IMR-90 (cell line): ENCODE data around the gene TSGA10IP. TPM values are rescaled to one million over a fixed set of nuclear protein-coding genes. Genes with fewer than 3 reads are reported as not detected.
A peak's percentile ranks its signal among the peaks of the same experiment; 100 is the strongest.

Experiments used
- ATAC-seq: fragments of 200-7000 bp; cut with Tn5 transposase; 2 replicates; pipeline ENCODE4 v1.9.1; 2020; ENCODE audit warnings: low read depth, mild to moderate bottlenecking, moderate library complexity
- BruUV-seq: library from RNA; stranded (reverse); fragments of 400-500 nt; replicated peaks from 2 replicates; lab custom pipeline; 2021; lab: Mats Ljungman, UMichigan
- CTCF ChIA-PET: fragments of 300-600 bp; formaldehyde crosslinking; extraction: SDS; loops from one replicate; lab custom pipeline; 2021; ENCODE audit warnings: antibody characterized with exemption; lab: Yijun Ruan, JAX
- POLR2A ChIA-PET: fragments of 300-600 bp; sonication (Branson Sonifier 250); formaldehyde crosslinking; loops from one replicate; lab custom pipeline; 2022; ENCODE audit warnings: antibody characterized with exemption; ENCODE audit not compliant: unreplicated experiment; lab: Charles Lee
- DNase-seq: peaks from one replicate; pipeline ENCODE4 v3.0.0; 2013
- H2AFZ ChIP-seq: replicated peaks from 2 replicates; pipeline ENCODE3; 2013; ENCODE audit warnings: low read length, mild to moderate bottlenecking; ENCODE audit not compliant: poor library complexity
- H2AK5ac ChIP-seq: 2 replicates; pipeline ENCODE4 v1.6.1; 2013; ENCODE audit warnings: low read depth, low read length, inconsistent platforms
- H2AK9ac ChIP-seq: replicated peaks from 2 replicates; pipeline ENCODE3; 2013; ENCODE audit warnings: mild to moderate bottlenecking, low read depth, low read length, moderate library complexity; ENCODE audit not compliant: poor library complexity
- H2BK120ac ChIP-seq: 2 replicates; pipeline ENCODE4 v1.6.1; 2013; ENCODE audit warnings: low read depth, low read length, inconsistent platforms
- H2BK15ac ChIP-seq: 3 replicates; pipeline ENCODE4 v1.6.1; 2013; ENCODE audit warnings: low read depth, low read length, inconsistent platforms
- H2BK20ac ChIP-seq: 2 replicates; pipeline ENCODE4 v1.6.1; 2013; ENCODE audit warnings: low read depth, mild to moderate bottlenecking, inconsistent platforms, low read length, moderate library complexity
- H2BK5ac ChIP-seq: 2 replicates; pipeline ENCODE4 v1.6.1; 2013; ENCODE audit warnings: mild to moderate bottlenecking, low read depth, low read length, inconsistent platforms; ENCODE audit not compliant: poor library complexity, severe bottlenecking
- H3K14ac ChIP-seq: replicated peaks from 2 replicates; pipeline ENCODE4 v1.6.1; 2013; ENCODE audit warnings: low read depth, low read length, inconsistent platforms
- H3K18ac ChIP-seq: 2 replicates; pipeline ENCODE4 v1.6.1; 2013; ENCODE audit warnings: low read depth, low read length, control low read depth
- H3K23ac ChIP-seq: 2 replicates; pipeline ENCODE4 v1.6.1; 2013; ENCODE audit warnings: low read depth, low read length, inconsistent platforms
- H3K27ac ChIP-seq: 2 replicates; pipeline ENCODE4 v1.5.1; 2013; ENCODE audit warnings: mild to moderate bottlenecking, control low read depth, low read length; ENCODE audit not compliant: insufficient read depth
- H3K27me3 ChIP-seq: 2 replicates; pipeline ENCODE4 v1.6.1; 2013; ENCODE audit warnings: low read length; ENCODE audit not compliant: control insufficient read depth, insufficient read depth
- H3K36me3 ChIP-seq: 2 replicates; pipeline ENCODE4 v1.6.1; 2013; ENCODE audit warnings: low read length, mixed read lengths; ENCODE audit not compliant: control insufficient read depth, insufficient read depth
- H3K4ac ChIP-seq: 2 replicates; pipeline ENCODE4 v1.6.1; 2013; ENCODE audit warnings: low read depth, low read length, inconsistent platforms
- H3K4me1 ChIP-seq: 2 replicates; pipeline ENCODE4 v1.6.1; 2013; ENCODE audit warnings: low read length, mixed read lengths; ENCODE audit not compliant: control insufficient read depth, insufficient read depth
- H3K4me2 ChIP-seq: 2 replicates; pipeline ENCODE4 v1.6.1; 2013; ENCODE audit warnings: low read depth, mild to moderate bottlenecking, control low read depth, low read length, moderate library complexity
- H3K4me3 ChIP-seq: 2 replicates; pipeline ENCODE4 v1.5.1; 2013; ENCODE audit warnings: low read depth, mild to moderate bottlenecking, control low read depth, low read length, moderate library complexity; ENCODE audit not compliant: insufficient read depth
- H3K56ac ChIP-seq: 2 replicates; pipeline ENCODE4 v1.6.1; 2013; ENCODE audit warnings: low read length, inconsistent platforms; ENCODE audit not compliant: insufficient read depth; ENCODE audit errors: extremely low read depth
- H3K79me1 ChIP-seq, 2 experiments: 2 replicates each; pipeline ENCODE4 v1.6.1; 2013; ENCODE audit warnings: low read length in 2 of 2, inconsistent platforms in 1 of 2, low read depth in 1 of 2
- H3K9ac ChIP-seq: 2 replicates; pipeline ENCODE4 v1.6.1; 2013; ENCODE audit warnings: low read depth, low read length, control low read depth
- H3K9me1 ChIP-seq: 2 replicates; pipeline ENCODE4 v1.6.1; 2013; ENCODE audit warnings: low read length, inconsistent platforms; ENCODE audit not compliant: insufficient read depth
- H3K9me3 ChIP-seq: 2 replicates; pipeline ENCODE4 v1.6.1; 2013; ENCODE audit warnings: low read length; ENCODE audit not compliant: control insufficient read depth, insufficient read depth
- H4K20me1 ChIP-seq: 2 replicates; pipeline ENCODE4 v1.6.1; 2013; ENCODE audit warnings: low read length, inconsistent platforms; ENCODE audit not compliant: insufficient read depth
- H4K5ac ChIP-seq: 2 replicates; pipeline ENCODE4 v1.6.1; 2013; ENCODE audit warnings: mild to moderate bottlenecking, low read depth, low read length, control low read depth
- H4K8ac ChIP-seq, 2 experiments: 2 replicates each; pipeline ENCODE4 v1.6.1; 2013; ENCODE audit warnings: low read depth in 2 of 2, low read length in 2 of 2, control low read depth in 1 of 2, inconsistent platforms in 1 of 2
- H4K91ac ChIP-seq: 2 replicates; pipeline ENCODE4 v1.6.1; 2013; ENCODE audit warnings: low read depth, low read length, inconsistent platforms; ENCODE audit not compliant: insufficient read depth
- BHLHE40 ChIP-seq: fragments of 150-350 bp; IDR thresholded peaks from 2 replicates; pipeline ENCODE4 v1.6.1; 2016; ENCODE audit warnings: mild to moderate bottlenecking, low read depth, low read length
- CEBPB ChIP-seq: IDR thresholded peaks from 2 replicates; pipeline ENCODE4 v1.6.1; 2012; ENCODE audit warnings: low read depth, low read length, improper control_type of control experiment
- CHD1 ChIP-seq: IDR thresholded peaks from 2 replicates; pipeline ENCODE4 v1.6.1; 2012; ENCODE audit warnings: low read depth, low read length, improper control_type of control experiment
- FOS ChIP-seq: fragments of 150-350 bp; IDR thresholded peaks from 2 replicates; pipeline ENCODE4 v1.6.1; 2016; ENCODE audit warnings: low read depth, low read length
- MAFK ChIP-seq: IDR thresholded peaks from 2 replicates; pipeline ENCODE4 v1.6.1; 2012; ENCODE audit warnings: low read depth, low read length, improper control_type of control experiment
- MAZ ChIP-seq: IDR thresholded peaks from 2 replicates; pipeline ENCODE4 v1.6.1; 2012; ENCODE audit warnings: low read depth, mild to moderate bottlenecking, low read length, improper control_type of control experiment, moderate library complexity, borderline replicate concordance
- MXI1 ChIP-seq: IDR thresholded peaks from 2 replicates; pipeline ENCODE4 v1.6.1; 2012; ENCODE audit warnings: low read depth, mild to moderate bottlenecking, low read length, moderate library complexity, borderline replicate concordance
- NFE2L2 ChIP-seq: fragments of 150-350 bp; IDR thresholded peaks from 2 replicates; pipeline ENCODE4 v1.6.1; 2016; ENCODE audit warnings: low read depth, mild to moderate bottlenecking, low read length
- POLR2A ChIP-seq: IDR thresholded peaks from 2 replicates; pipeline ENCODE4 v1.6.1; 2012; ENCODE audit warnings: mild to moderate bottlenecking, low read depth, low read length
- RAD21 ChIP-seq: IDR thresholded peaks from 2 replicates; pipeline ENCODE4 v1.6.1; 2012; ENCODE audit warnings: low read length, improper control_type of control experiment
- RCOR1 ChIP-seq: IDR thresholded peaks from 2 replicates; pipeline ENCODE4 v1.6.1; 2012; ENCODE audit warnings: mild to moderate bottlenecking, low read length, improper control_type of control experiment; ENCODE audit not compliant: insufficient replicate concordance
- RFX5 ChIP-seq: IDR thresholded peaks from 2 replicates; pipeline ENCODE4 v1.8.0; 2012; ENCODE audit warnings: low read depth, mild to moderate bottlenecking, low read length, moderate library complexity
- SMC3 ChIP-seq: fragments of 150-350 bp; IDR thresholded peaks from 2 replicates; pipeline ENCODE4 v1.6.1; 2016; ENCODE audit warnings: low read depth, mild to moderate bottlenecking, antibody characterized with exemption, low read length, moderate library complexity
- WGBS, 2 experiments: methylation state at CpG; one replicate each; pipeline versions ENCODE4 v1.1.5 to v1.1.7; 2013; ENCODE audit warnings: missing lambda C conversion rate in 2 of 2; ENCODE audit not compliant: insufficient read length in 1 of 2; ENCODE audit errors: extremely low coverage in 2 of 2; 5-methylcytosine and 5-hydroxymethylcytosine counted together
- dilution Hi-C: fragments of 300-500 bp; cut with HindIII; formaldehyde crosslinking; loops from one replicate; pipeline ENCODE4 v1.14.3; 2018; ENCODE audit warnings: low sequenced_read_pairs; ENCODE audit not compliant: unreplicated experiment
- in situ Hi-C: fragments of 300-500 bp; cut with MboI; formaldehyde crosslinking; loops from 3 replicates; pipeline ENCODE4 v1.14.3; 2019; ENCODE audit warnings: low sequenced_read_pairs, inconsistent platforms, mixed read lengths
- intact Hi-C: fragments of 100-400 bp; cut with micrococcal nuclease; formaldehyde crosslinking; loops from 2 replicates; pipeline ENCODE4 v1.10.0; 2022
- polyA plus RNA-seq, 3 experiments: library from polyadenylated mRNA; depleted of rRNA; stranded (reverse); fragments of >200 nt; gene quantifications; 2 replicates each; pipeline ENCODE4 v1.2.3, GENCODE V29; 2012; ENCODE audit warnings: low replicate concordance in 1 of 3
- total RNA-seq: library from RNA; depleted of rRNA; stranded (reverse); fragments of >200 nt; gene quantifications from 2 replicates; pipeline ENCODE4 v1.2.3, GENCODE V29; 2012
- TF ChIP-seq, protein P1 (sequence below): fragments of 150-350 bp; IDR thresholded peaks from 2 replicates; pipeline ENCODE4 v1.6.1; 2017; ENCODE audit warnings: mild to moderate bottlenecking, antibody characterized with exemption, low read length, low read depth
- TF ChIP-seq, protein P2 (sequence below): fragments of 150-350 bp; IDR thresholded peaks from 2 replicates; pipeline ENCODE4 v1.6.1; 2016; ENCODE audit warnings: low read depth, mild to moderate bottlenecking, low read length, moderate library complexity, borderline replicate concordance
- TF ChIP-seq, protein P3 (sequence below): conservative IDR thresholded peaks from 2 replicates; pipeline ENCODE4 v1.5.1; 2012; ENCODE audit warnings: mild to moderate bottlenecking, low read depth, low read length, improper control_type of control experiment

The TSGA10IP gene
- total and polyA plus RNA-seq, 2 of the 4 experiments (the other 2 are of a cell fraction), result 0.21 TPM; not detected in 1

DNA sequence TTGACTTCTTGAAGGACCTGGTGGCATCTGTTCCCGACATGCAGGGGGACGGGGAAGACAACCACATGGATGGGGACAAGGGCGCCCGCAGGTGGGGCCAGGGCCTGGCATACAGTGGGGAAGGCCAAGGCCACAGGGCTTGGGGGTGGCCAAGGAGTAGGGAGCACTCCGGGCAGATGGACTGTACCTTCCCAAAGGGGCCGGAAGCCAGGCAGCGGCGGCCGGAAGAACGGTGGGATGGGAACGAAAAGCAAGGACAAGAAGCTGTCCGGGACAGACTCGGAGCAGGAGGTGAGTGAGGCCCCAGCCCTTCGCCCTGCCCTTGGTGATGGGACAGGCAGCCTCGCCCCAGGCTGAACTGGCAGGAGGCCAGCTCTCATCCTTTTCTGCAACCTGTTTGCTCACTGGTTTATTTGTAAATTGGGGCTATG is 24.9 kb upstream of the TSGA10IP start:
- DNase-seq, result no peak

More for the DNA sequence above, 24.9 kb upstream of the TSGA10IP start:
- WGBS, 2 experiments, result 53% methylated on average over 11 of the region's 15 CpGs; no CpG with 5 or more reads in 1 of the 2 experiments
- peak overlapping the region; percentile 66 for H2AK5ac ChIP-seq
- peak overlapping the region; percentile 98 for H2AK9ac ChIP-seq
- BruUV-seq, result no TSS peak
- H3K9me1 ChIP-seq, result peaks cover 17% of the 10 kb centered on the region
- no peak for TF ChIP-seq BHLHE40
- no peak for TF ChIP-seq RCOR1
- TF ChIP-seq POLR2A, result no peak
- TF ChIP-seq CHD1, result no peak
- TF ChIP-seq, protein P1, sequence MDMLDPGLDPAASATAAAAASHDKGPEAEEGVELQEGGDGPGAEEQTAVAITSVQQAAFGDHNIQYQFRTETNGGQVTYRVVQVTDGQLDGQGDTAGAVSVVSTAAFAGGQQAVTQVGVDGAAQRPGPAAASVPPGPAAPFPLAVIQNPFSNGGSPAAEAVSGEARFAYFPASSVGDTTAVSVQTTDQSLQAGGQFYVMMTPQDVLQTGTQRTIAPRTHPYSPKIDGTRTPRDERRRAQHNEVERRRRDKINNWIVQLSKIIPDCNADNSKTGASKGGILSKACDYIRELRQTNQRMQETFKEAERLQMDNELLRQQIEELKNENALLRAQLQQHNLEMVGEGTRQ, result no peak
- no peak for TF ChIP-seq RAD21
- TF ChIP-seq, protein P2, sequence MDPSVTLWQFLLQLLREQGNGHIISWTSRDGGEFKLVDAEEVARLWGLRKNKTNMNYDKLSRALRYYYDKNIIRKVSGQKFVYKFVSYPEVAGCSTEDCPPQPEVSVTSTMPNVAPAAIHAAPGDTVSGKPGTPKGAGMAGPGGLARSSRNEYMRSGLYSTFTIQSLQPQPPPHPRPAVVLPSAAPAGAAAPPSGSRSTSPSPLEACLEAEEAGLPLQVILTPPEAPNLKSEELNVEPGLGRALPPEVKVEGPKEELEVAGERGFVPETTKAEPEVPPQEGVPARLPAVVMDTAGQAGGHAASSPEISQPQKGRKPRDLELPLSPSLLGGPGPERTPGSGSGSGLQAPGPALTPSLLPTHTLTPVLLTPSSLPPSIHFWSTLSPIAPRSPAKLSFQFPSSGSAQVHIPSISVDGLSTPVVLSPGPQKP, result no peak
- no peak for TF ChIP-seq SMC3
- TF ChIP-seq MAFK, result no peak
- no peak for TF ChIP-seq FOS
- TF ChIP-seq, protein P3, sequence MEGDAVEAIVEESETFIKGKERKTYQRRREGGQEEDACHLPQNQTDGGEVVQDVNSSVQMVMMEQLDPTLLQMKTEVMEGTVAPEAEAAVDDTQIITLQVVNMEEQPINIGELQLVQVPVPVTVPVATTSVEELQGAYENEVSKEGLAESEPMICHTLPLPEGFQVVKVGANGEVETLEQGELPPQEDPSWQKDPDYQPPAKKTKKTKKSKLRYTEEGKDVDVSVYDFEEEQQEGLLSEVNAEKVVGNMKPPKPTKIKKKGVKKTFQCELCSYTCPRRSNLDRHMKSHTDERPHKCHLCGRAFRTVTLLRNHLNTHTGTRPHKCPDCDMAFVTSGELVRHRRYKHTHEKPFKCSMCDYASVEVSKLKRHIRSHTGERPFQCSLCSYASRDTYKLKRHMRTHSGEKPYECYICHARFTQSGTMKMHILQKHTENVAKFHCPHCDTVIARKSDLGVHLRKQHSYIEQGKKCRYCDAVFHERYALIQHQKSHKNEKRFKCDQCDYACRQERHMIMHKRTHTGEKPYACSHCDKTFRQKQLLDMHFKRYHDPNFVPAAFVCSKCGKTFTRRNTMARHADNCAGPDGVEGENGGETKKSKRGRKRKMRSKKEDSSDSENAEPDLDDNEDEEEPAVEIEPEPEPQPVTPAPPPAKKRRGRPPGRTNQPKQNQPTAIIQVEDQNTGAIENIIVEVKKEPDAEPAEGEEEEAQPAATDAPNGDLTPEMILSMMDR, result no peak
- no peak for TF ChIP-seq RFX5
- TF ChIP-seq NFE2L2, result no peak
- TF ChIP-seq CEBPB, result no peak
- no peak for TF ChIP-seq MAZ
- no peak for TF ChIP-seq MXI1
- in situ Hi-C loops (no loop called here), intact Hi-C loops (no loop called here), dilution Hi-C loops (no loop called here)
- H3K4me1 ChIP-seq, result peaks cover 32% of the 10 kb centered on the region
- peak overlapping the region; percentile 78 for H3K9ac ChIP-seq
- H4K91ac ChIP-seq, result peak overlapping the region; percentile 35; the same call in 1 of the 2 replicates
- no peak overlapping the region for H2BK20ac ChIP-seq
- H4K5ac ChIP-seq, result no peak overlapping the region
- no peak for ATAC-seq
- H2BK15ac ChIP-seq, result no peak overlapping the region
- ChIA-PET POLR2A (no interaction called here), CTCF (no interaction called here)
- peak overlapping the region; percentile 85 for H2BK5ac ChIP-seq
- H3K79me1 ChIP-seq, result peaks cover 12 to 51% of the 10 kb centered on the region in 2 experiments
- H3K14ac ChIP-seq, result peak overlapping the region; percentile 70
- H2BK120ac ChIP-seq, result no peak overlapping the region; the same call in 1 of the 2 replicates
- no peaks in the 10 kb centered on the region for H3K9me3 ChIP-seq
- H3K27me3 ChIP-seq, result no peaks in the 10 kb centered on the region
- peaks cover 11% of the 10 kb centered on the region for H4K20me1 ChIP-seq
- peak overlapping the region; percentile 93 for H3K27ac ChIP-seq
- H3K18ac ChIP-seq, result no peak overlapping the region
- peak overlapping the region; percentile 91 for H3K4me3 ChIP-seq
- peak overlapping the region; percentile 62 for H3K23ac ChIP-seq
- peak overlapping the region in 1 of 2 experiments; percentile 32; a peak in 1 of 4 replicates for H4K8ac ChIP-seq
- peak overlapping the region; percentile 84 for H3K4me2 ChIP-seq
- peaks cover 41% of the 10 kb centered on the region for H3K36me3 ChIP-seq
- peak overlapping the region; percentile 94 for H2AFZ ChIP-seq
- H3K56ac ChIP-seq, result peak overlapping the region; percentile 55; the same call in 1 of the 2 replicates
- H3K4ac ChIP-seq, result peak overlapping the region; percentile 73
